Loucy (cell line): ENCODE results near the gene TRRAP.

Source experiments
- H2AFZ ChIP-seq: fragments of 200-600 bp; sonication (generic); 2 replicates; pipeline ENCODE4 v1.6.0; 2016; ENCODE audit warnings: antibody characterized with exemption, mild to moderate bottlenecking, low read length, moderate library complexity
- H3F3A ChIP-seq: fragments of 200-600 bp; 2 replicates; pipeline ENCODE4 v1.6.0; 2016; ENCODE audit warnings: antibody characterized with exemption, low read depth, mild to moderate bottlenecking
- H3K27me3 ChIP-seq: fragments of 200-600 bp; sonication (generic); 2 replicates; pipeline ENCODE4 v1.6.1; 2014; ENCODE audit warnings: low read length, mild to moderate bottlenecking; ENCODE audit not compliant: insufficient read depth, poor library complexity, severe bottlenecking
- H3K36me3 ChIP-seq: fragments of 200-600 bp; sonication (generic); 2 replicates; pipeline ENCODE4 v1.6.1; 2016; ENCODE audit warnings: low read length; ENCODE audit not compliant: insufficient read depth
- H3K4me1 ChIP-seq: fragments of 200-600 bp; sonication (generic); 2 replicates; pipeline ENCODE4 v1.5.1; 2014; ENCODE audit warnings: low read length, mild to moderate bottlenecking; ENCODE audit not compliant: insufficient read depth, poor library complexity, severe bottlenecking
- H3K4me2 ChIP-seq: fragments of 200-600 bp; sonication (generic); 2 replicates; pipeline ENCODE4 v1.6.0; 2014; ENCODE audit warnings: antibody characterized with exemption, low read length, low read depth, mild to moderate bottlenecking; ENCODE audit not compliant: poor library complexity, severe bottlenecking
- H3K4me3 ChIP-seq: fragments of 200-600 bp; sonication (generic); 2 replicates; pipeline ENCODE4 v1.5.1; 2014; ENCODE audit warnings: low read length, mild to moderate bottlenecking, mixed read lengths; ENCODE audit not compliant: poor library complexity, severe bottlenecking
- H3K79me2 ChIP-seq: fragments of 200-600 bp; sonication (generic); 2 replicates; pipeline ENCODE4 v1.6.1; 2014; ENCODE audit warnings: low read length; ENCODE audit not compliant: insufficient read depth
- H3K9ac ChIP-seq: fragments of 200-600 bp; sonication (generic); 2 replicates; pipeline ENCODE4 v1.6.0; 2014; ENCODE audit warnings: mild to moderate bottlenecking, low read depth, low read length, moderate library complexity; ENCODE audit not compliant: poor library complexity, severe bottlenecking
- H3K9me2 ChIP-seq: fragments of 200-600 bp; sonication (generic); replicated peaks from 2 replicates; pipeline ENCODE4 v1.6.1; 2016; ENCODE audit warnings: low read depth, low read length, mixed read lengths
- H3K9me3 ChIP-seq: fragments of 200-600 bp; sonication (generic); 2 replicates; pipeline ENCODE4 v1.6.1; 2014; ENCODE audit warnings: mild to moderate bottlenecking, antibody characterized with exemption, low read length, low read depth; ENCODE audit not compliant: insufficient read depth
- H4K20me1 ChIP-seq: fragments of 200-600 bp; sonication (generic); 2 replicates; pipeline ENCODE4 v1.6.0; 2014; ENCODE audit warnings: antibody characterized with exemption, low read length, mild to moderate bottlenecking; ENCODE audit not compliant: insufficient read depth, poor library complexity, severe bottlenecking
- EZH2phosphoT487 ChIP-seq: fragments of 200-600 bp; IDR thresholded peaks from 2 replicates; pipeline ENCODE4 v1.6.1; 2018; ENCODE audit warnings: antibody characterized with exemption, mild to moderate bottlenecking, moderate library complexity, borderline replicate concordance
- TF ChIP-seq, protein P1 (sequence below): fragments of 200-600 bp; sonication (generic); conservative IDR thresholded peaks from 2 replicates; pipeline ENCODE4 v1.5.1; 2014; ENCODE audit warnings: mild to moderate bottlenecking, antibody characterized with exemption, low read length

The TRRAP gene

GRCh38 chr7:99019523-99020412 lies 141.4 kb downstream of the TRRAP start:
- H3F3A ChIP-seq, result no peaks in the 10 kb centered on the region

DNA sequence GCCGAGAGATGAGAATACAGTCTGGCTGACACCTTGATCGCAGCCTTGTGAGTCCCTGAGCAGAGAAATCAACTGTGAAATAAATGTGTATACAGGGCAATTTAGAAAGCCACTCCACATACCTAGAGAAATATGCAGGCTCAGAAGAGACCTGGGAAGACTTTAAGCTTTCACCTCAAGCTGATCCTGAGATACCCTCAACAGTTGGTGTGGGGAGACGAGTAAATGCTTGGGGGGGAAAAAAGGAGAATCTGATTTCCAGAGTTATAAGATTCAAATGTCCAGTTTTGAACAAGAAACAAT lies 142.0 kb downstream of the TRRAP start:
- Histone ChIP-seq H3F3A (no peaks in the 10 kb centered on the region), H3K9me2 (no peaks in the 10 kb centered on the region), H3K4me1 (no peaks in the 10 kb centered on the region), H3K9me3 (no peaks in the 10 kb centered on the region), H2AFZ (no peak overlapping the region), H3K27me3 (no peaks in the 10 kb centered on the region), H3K9ac (no peak overlapping the region), H4K20me1 (no peaks in the 10 kb centered on the region), H3K4me3 (no peak overlapping the region), H3K4me2 (no peak overlapping the region), H3K79me2 (no peaks in the 10 kb centered on the region), H3K36me3 (peaks cover 11% of the 10 kb centered on the region; the same call in 1 of the 2 replicates)
- TF ChIP-seq, protein P1, sequence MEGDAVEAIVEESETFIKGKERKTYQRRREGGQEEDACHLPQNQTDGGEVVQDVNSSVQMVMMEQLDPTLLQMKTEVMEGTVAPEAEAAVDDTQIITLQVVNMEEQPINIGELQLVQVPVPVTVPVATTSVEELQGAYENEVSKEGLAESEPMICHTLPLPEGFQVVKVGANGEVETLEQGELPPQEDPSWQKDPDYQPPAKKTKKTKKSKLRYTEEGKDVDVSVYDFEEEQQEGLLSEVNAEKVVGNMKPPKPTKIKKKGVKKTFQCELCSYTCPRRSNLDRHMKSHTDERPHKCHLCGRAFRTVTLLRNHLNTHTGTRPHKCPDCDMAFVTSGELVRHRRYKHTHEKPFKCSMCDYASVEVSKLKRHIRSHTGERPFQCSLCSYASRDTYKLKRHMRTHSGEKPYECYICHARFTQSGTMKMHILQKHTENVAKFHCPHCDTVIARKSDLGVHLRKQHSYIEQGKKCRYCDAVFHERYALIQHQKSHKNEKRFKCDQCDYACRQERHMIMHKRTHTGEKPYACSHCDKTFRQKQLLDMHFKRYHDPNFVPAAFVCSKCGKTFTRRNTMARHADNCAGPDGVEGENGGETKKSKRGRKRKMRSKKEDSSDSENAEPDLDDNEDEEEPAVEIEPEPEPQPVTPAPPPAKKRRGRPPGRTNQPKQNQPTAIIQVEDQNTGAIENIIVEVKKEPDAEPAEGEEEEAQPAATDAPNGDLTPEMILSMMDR, result no peak
- TF ChIP-seq EZH2phosphoT487, result no peak

More at GRCh38 chr7:99019523-99020412, 141.4 kb downstream of the TRRAP start:
- H3K4me3 ChIP-seq, result no peak overlapping the region
- H4K20me1 ChIP-seq, result no peaks in the 10 kb centered on the region
- H3K36me3 ChIP-seq, result peaks cover 15% of the 10 kb centered on the region; the same call in 1 of the 2 replicates
- no peaks in the 10 kb centered on the region for H3K27me3 ChIP-seq
- H3K79me2 ChIP-seq, result no peaks in the 10 kb centered on the region
- H3K4me2 ChIP-seq, result no peak overlapping the region
- H3K9me3 ChIP-seq, result no peaks in the 10 kb centered on the region
- H3K9ac ChIP-seq, result no peak overlapping the region
- H2AFZ ChIP-seq, result no peak overlapping the region
- no peaks in the 10 kb centered on the region for H3K9me2 ChIP-seq
- TF ChIP-seq EZH2phosphoT487, result no peak
- TF ChIP-seq, protein P1, result no peak
- no peaks in the 10 kb centered on the region for H3K4me1 ChIP-seq

- no peak overlapping the region for H3K4me2 ChIP-seq
- H3F3A ChIP-seq, result no peaks in the 10 kb centered on the region
- H3K79me2 ChIP-seq, result no peaks in the 10 kb centered on the region
- no peaks in the 10 kb centered on the region for H3K4me1 ChIP-seq
- H3K9me2 ChIP-seq, result no peaks in the 10 kb centered on the region
- TF ChIP-seq, protein P1, result no peak
- no peak for TF ChIP-seq EZH2phosphoT487
- no peaks in the 10 kb centered on the region for H4K20me1 ChIP-seq
- H3K27me3 ChIP-seq, result no peaks in the 10 kb centered on the region
- H3K9me3 ChIP-seq, result no peaks in the 10 kb centered on the region
- H3K36me3 ChIP-seq, result peaks cover 6% of the 10 kb centered on the region; the same call in 1 of the 2 replicates
- no peak overlapping the region for H3K9ac ChIP-seq
- no peak overlapping the region for H2AFZ ChIP-seq
- H3K4me3 ChIP-seq, result no peak overlapping the region
These were observed 143.7 kb downstream of the TRRAP start for GRCh38 chr7:99021941-99022560.
